Immature natural killer cell (primary cell): ENCODE data around the gene GDA. TPM values are rescaled to one million over a fixed set of nuclear protein-coding genes. Genes with fewer than 3 reads are reported as not detected.
A peak's percentile ranks its signal among the peaks of the same experiment; 100 is the strongest.
"Not testable (repeated sequence)": the region's sequence is repeated elsewhere in the genome, so short reads cannot be mapped to it uniquely, and the experiment has no call there.

Experiments used
- DNase-seq, 3 donors: peaks; one replicate each; pipeline ENCODE4 v3.0.0; 2022; ENCODE audit warnings: mixed read lengths in 1 of 3
- H3K27ac Mint-ChIP-seq, 6 donors: one replicate each; pipeline ENCODE4 v1.8.0; 2020; ENCODE audit warnings: mixed read lengths in 6 of 6, mild to moderate bottlenecking in 5 of 6, inconsistent platforms in 4 of 6, moderate library complexity in 3 of 6
- H3K27me3 Mint-ChIP-seq, 3 donors: one replicate each; pipeline ENCODE4 v1.8.0; 2020 to 2021; ENCODE audit warnings: low read depth in 3 of 3, mild to moderate bottlenecking in 3 of 3, mixed read lengths in 3 of 3, moderate library complexity in 3 of 3, inconsistent platforms in 1 of 3
- H3K36me3 Mint-ChIP-seq, 3 donors: one replicate each; pipeline ENCODE4 v1.8.0; 2020; ENCODE audit warnings: mixed read lengths in 3 of 3, inconsistent platforms in 2 of 3, mild to moderate bottlenecking in 2 of 3
- H3K4me1 Mint-ChIP-seq, 2 donors: one replicate each; pipeline ENCODE4 v1.8.0; 2020; ENCODE audit warnings: inconsistent platforms in 2 of 2, mild to moderate bottlenecking in 2 of 2, mixed read lengths in 2 of 2, moderate library complexity in 1 of 2
- H3K4me3 Mint-ChIP-seq, 5 donors: one replicate each; pipeline ENCODE4 v1.8.0; 2020; ENCODE audit warnings: mild to moderate bottlenecking in 5 of 5, mixed read lengths in 5 of 5, inconsistent platforms in 3 of 5, moderate library complexity in 3 of 5
- H3K9me3 Mint-ChIP-seq, 6 donors: one replicate each; pipeline ENCODE4 v1.8.0; 2020; ENCODE audit warnings: mild to moderate bottlenecking in 6 of 6, mixed read lengths in 6 of 6, inconsistent platforms in 4 of 6, moderate library complexity in 3 of 6
- polyA plus RNA-seq, 3 donors: library from polyadenylated mRNA; unstranded; fragments of 300-500 nt; fragmentation: Illumina TruSeq; gene quantifications; one replicate each; pipeline ENCODE4 v1.2.3, GENCODE V29; 2021

Gene GDA
- polyA plus RNA-seq, 3 donors from 2014 or later = not detected

DNA sequence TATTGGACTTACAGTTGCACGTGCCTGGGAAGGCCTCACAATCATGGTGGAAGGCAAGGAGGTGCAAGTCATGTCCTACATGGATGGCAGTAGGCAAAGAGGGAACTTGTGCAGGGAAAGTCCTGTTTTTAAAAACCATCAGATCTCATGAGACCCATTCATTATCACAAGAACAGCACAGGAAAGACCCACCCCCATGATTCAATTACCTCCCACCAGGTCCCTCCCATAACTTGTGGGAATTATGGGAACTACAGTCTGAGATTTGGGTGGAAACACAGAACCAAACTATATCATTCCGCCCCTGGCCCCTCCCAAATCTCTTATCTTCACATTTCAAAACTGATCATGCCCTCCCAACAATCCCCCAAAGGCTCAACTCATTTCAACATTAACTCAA is 140.2 kb downstream of the GDA start:
- DNase-seq = no peak
- H3K27me3 Mint-ChIP-seq = peaks cover 0 to 2% (median 0%) of the 10 kb centered on the region in 3 donors
- H3K4me3 Mint-ChIP-seq = no peak overlapping the region
- peaks cover 9 to 11% of the 10 kb centered on the region in 2 donors for H3K4me1 Mint-ChIP-seq
- H3K9me3 Mint-ChIP-seq = no peaks in the 10 kb centered on the region
- no peak overlapping the region for H3K27ac Mint-ChIP-seq
- no peaks in the 10 kb centered on the region for H3K36me3 Mint-ChIP-seq

DNA sequence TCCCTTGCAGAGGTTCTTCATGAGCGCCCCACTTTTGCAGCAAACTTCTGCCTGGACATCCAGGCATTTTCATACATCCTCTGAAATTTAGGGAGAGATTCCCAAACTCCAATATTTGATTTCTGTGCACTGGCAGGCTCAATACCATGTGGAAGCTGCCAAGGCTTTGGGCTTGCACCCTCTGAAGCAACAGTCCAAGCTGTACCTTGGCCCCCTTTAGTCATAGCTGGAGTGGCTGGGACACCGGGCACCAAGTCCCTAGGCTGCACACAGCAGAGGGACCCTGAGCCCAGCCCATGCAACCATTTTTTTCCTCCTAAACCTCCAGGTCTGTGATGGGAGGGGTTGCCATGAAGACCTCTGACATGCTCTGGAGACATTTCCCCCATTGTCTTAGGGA is 141.1 kb downstream of the GDA start:
- peaks cover 9 to 11% of the 10 kb centered on the region in 2 donors for H3K4me1 Mint-ChIP-seq
- no peak overlapping the region for H3K4me3 Mint-ChIP-seq
- H3K36me3 Mint-ChIP-seq = no peaks in the 10 kb centered on the region
- DNase-seq = no peak
- no peaks in the 10 kb centered on the region for H3K9me3 Mint-ChIP-seq
- peaks cover 0 to 2% (median 0%) of the 10 kb centered on the region in 3 donors for H3K27me3 Mint-ChIP-seq
- no peak overlapping the region for H3K27ac Mint-ChIP-seq

DNA sequence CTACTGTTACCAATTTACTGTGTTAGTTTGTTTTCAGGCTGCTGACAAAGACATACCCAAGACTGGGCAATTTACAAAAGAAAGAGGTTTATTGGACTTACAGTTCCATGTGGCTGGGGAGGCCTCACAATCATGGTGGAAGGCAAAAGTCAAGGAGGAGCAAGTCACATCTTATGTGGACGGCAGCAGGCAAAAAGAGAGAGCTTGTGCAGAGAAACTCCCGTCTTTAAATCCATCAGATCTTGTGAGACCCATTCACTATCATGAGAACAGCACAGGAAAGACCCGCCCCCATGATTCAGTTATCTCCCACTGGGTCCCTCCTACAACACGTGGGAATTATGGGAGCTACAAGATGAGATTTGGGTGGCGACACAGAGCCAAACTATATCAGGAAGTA is 142.3 kb downstream of the GDA start:
- peaks cover 9 to 11% of the 10 kb centered on the region in 2 donors for H3K4me1 Mint-ChIP-seq
- H3K4me3 Mint-ChIP-seq, H3K27ac Mint-ChIP-seq, H3K36me3 Mint-ChIP-seq, H3K9me3 Mint-ChIP-seq, DNase-seq, H3K27me3 Mint-ChIP-seq: not testable (repeated sequence)

DNA sequence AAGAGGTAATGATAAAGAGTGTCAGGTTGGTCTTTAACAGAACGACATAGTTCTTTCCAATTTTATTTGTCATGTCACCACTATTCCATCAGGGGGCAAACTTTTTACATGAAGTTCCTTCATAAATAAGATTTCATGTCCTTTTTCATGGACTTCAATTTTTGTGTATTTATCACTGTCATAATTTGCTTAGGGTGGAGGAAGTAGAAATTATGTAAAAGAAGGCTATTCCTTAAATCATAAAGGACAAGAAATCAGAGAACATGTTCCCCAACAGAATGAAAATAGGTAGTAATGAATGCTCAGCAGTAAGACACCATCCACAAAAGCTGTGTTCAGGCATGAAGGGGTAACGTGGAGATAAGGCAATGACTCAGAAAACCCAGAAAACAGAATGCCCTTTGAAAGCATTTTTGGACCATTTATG is 143.0 kb downstream of the GDA start:
- no peaks in the 10 kb centered on the region for H3K9me3 Mint-ChIP-seq
- DNase-seq = peak; percentile 28 to 32 (median 30)
- peaks cover 0 to 2% (median 0%) of the 10 kb centered on the region in 3 donors for H3K27me3 Mint-ChIP-seq
- no peak overlapping the region for H3K27ac Mint-ChIP-seq
- H3K4me3 Mint-ChIP-seq = no peak overlapping the region
- H3K36me3 Mint-ChIP-seq = no peaks in the 10 kb centered on the region
- peaks cover 9 to 11% of the 10 kb centered on the region in 2 donors for H3K4me1 Mint-ChIP-seq

DNA sequence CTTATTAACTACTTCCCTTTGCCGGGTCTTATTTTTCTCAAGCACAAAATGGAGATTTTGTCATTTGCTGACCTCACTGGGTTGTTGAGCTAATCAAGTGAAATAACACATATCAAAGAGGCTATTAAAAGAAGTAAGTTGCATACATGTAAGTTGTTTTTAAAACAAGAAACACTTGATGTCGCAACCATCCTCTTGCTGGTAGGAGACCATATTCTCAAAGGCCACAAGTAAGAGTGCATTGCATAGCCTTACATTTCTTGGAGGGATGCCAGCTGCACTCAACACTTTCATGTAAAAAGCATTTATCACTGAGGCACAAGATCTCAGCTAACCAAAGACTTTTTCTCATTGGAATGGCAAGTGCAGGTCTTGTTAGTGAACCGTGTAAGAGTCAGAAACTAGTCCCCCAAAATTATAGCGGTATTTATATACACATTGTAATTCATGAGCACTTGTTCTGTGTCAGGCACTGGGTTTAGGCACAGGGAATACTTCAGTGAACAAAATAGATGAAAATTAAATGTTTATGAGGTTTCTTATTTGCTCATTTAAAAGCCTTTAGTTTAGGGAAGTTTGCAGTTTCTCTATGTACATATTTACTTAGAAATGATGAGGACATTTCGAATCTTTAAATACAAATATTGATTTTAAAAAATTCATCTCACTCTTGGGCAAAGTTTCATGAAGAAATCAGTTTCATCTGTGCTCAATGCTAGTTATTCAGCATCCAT is 143.8 kb downstream of the GDA start:
- no peak for DNase-seq

DNA sequence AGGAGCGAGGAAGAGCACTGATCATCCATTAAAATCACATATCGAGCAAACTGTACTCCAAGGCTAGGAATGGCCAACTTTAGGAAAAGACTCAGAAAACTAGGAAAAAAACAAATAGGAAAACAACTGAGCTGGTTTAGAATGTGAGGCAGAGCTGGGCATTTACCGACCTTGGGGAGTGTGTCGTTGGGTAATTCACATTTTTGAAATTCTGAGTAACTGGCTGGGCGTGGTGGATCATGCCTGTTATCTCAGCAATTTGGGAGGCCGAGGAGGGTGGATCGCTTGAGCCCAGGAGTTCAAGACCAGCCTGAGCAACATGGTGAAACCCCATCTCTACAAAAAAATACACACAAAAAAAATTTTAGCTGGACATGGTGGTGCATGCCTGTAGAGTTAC is 145.7 kb downstream of the GDA start:
- Mint-ChIP-seq H3K36me3 (no peaks in the 10 kb centered on the region), H3K4me1 (peaks cover 11 to 15% of the 10 kb centered on the region in 2 donors), H3K4me3 (no peak overlapping the region), H3K9me3 (no peaks in the 10 kb centered on the region), H3K27ac (no peak overlapping the region), H3K27me3 (peaks cover 0 to 3% (median 0%) of the 10 kb centered on the region in 3 donors)
- no peak for DNase-seq

More for the DNA sequence above, 143.8 kb downstream of the GDA start:
- peaks cover 9 to 11% of the 10 kb centered on the region in 2 donors for H3K4me1 Mint-ChIP-seq
- no peaks in the 10 kb centered on the region for H3K9me3 Mint-ChIP-seq
- no peak overlapping the region for H3K27ac Mint-ChIP-seq
- no peaks in the 10 kb centered on the region for H3K36me3 Mint-ChIP-seq
- H3K4me3 Mint-ChIP-seq = no peak overlapping the region
- peaks cover 0 to under 1% (median 0%) of the 10 kb centered on the region in 3 donors for H3K27me3 Mint-ChIP-seq

DNA sequence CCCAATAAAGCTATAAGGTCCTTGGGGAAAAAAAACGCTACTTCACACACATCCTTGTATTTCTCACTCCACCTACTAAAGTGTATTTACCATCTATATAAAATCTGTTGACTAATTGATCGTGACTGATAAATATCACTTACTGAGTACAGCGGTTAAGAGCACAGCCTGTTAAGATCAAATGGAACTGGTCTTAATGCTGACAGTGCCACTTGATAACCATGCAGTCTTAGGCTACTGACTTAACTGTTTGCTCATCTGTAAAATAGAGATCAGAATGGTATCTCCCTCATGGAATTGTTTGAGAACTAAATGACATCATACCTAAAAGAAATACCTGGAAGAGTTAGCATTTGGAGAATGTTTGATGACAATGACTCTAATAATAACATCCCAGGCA is 148.3 kb downstream of the GDA start:
- no peaks in the 10 kb centered on the region for H3K9me3 Mint-ChIP-seq
- H3K27me3 Mint-ChIP-seq = peaks cover 0 to 4% (median 0%) of the 10 kb centered on the region in 3 donors
- no peak overlapping the region for H3K4me3 Mint-ChIP-seq
- H3K4me1 Mint-ChIP-seq = peaks cover 24 to 28% of the 10 kb centered on the region in 2 donors
- H3K36me3 Mint-ChIP-seq = no peaks in the 10 kb centered on the region
- no peak overlapping the region for H3K27ac Mint-ChIP-seq
- DNase-seq = no peak

DNA sequence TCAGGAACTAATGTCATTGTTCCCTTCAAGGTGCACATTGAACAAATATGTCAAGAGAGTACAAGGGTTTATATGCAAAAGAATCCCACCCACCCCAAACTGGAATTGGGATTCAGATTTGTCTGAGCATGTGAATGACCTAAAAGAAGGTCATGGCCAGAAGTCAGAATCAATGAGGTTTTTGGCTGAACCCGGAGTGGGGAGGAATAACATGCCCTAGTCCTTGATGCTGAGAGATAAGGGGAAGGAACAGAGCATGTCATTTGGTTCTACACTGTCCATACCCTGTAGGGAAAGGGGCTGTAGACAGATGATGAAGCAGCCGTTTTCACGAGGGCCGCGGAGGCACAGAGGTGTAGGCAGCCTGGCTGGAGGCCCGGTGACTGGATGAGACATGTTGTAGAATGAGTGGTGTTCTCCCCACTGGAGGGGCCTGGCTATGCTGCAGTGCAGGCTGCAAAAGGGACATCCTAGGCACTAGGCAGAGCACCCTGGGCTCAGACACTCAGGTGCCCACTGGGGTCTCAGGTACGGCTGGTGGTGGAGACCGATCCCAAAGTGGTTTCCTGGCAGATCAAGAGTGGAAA is 149.9 kb downstream of the GDA start:
- H3K27ac Mint-ChIP-seq = no peak overlapping the region
- H3K36me3 Mint-ChIP-seq = no peaks in the 10 kb centered on the region

DNA sequence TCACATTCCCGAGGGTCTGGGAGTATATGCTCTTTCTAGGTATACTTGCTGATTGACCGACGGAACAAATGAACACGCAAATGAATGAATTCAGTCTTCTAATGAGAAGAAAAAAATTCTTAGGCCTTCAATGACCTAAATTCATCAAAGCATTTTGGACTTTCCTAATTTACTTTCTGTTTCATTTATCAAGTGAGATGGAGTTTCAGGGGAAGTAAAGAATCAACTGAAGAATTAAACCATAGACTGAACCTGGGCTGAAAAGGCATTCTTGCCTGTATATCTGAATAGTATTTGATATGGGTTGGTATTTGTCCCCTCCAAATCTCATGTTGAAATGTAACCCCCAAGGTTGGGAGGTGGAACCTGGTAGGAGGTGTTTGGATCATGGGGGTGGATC is 151.6 kb downstream of the GDA start:
- DNase-seq = no peak
- Mint-ChIP-seq H3K27ac (peak overlapping the region; percentile 14 to 85 (median 56)), H3K4me3 (peak overlapping the region in 4 of 5 donors; percentile 22 to 59 (median 29)), H3K27me3 (peaks cover 0 to 4% (median 0%) of the 10 kb centered on the region in 3 donors), H3K4me1 (peaks cover 45 to 54% of the 10 kb centered on the region in 2 donors), H3K9me3 (no peaks in the 10 kb centered on the region), H3K36me3 (no peaks in the 10 kb centered on the region)

More for the DNA sequence above, 149.9 kb downstream of the GDA start:
- Mint-ChIP-seq H3K9me3 (no peaks in the 10 kb centered on the region), H3K27me3 (peaks cover 0 to 4% (median 0%) of the 10 kb centered on the region in 3 donors), H3K4me1 (peaks cover 27 to 36% of the 10 kb centered on the region in 2 donors), H3K4me3 (no peak overlapping the region)
- no peak for DNase-seq

Other genes with a start within 250 kb of the GDA start
- 10 to 100 TPM; 38.8 to 45.2 (median 39.5) TPM for gene ABHD17B, start 238.2 kb upstream of the GDA start, polyA plus RNA-seq
- gene C9orf85, start 237.8 kb upstream of the GDA start, polyA plus RNA-seq = 10 to 100 TPM; 10.9 to 16.0 (median 12.3) TPM
- gene C9orf57, start 88.8 kb upstream of the GDA start, polyA plus RNA-seq = not detected
- gene ZFAND5, start 215.8 kb downstream of the GDA start, polyA plus RNA-seq = 10 to 100 TPM; 44.2 to 95.7 (median 53.7) TPM